GM20431 (cell line): ENCODE data around the gene UHRF1.

ENCODE experiments used
- in situ Hi-C: fragments of 300-500 bp; cut with MseI, MboI; formaldehyde crosslinking; loops from one replicate; pipeline ENCODE4 v1.15.0; 2020; ENCODE audit warnings: low sequenced_read_pairs; ENCODE audit not compliant: unreplicated experiment

Gene UHRF1

GRCh38 chr19:4985551-4985991 lies 76.3 kb downstream of the UHRF1 start:
- in situ Hi-C loops = no loop called here

- in situ Hi-C loops = no loop called here
These were observed 76.8 kb downstream of the UHRF1 start for GRCh38 chr19:4986056-4986455.

- in situ Hi-C loops = no loop called here
These were observed 77.2 kb downstream of the UHRF1 start for GRCh38 chr19:4986471-4986891.

- in situ Hi-C loops = no loop called here
These were observed 78.0 kb downstream of the UHRF1 start for GRCh38 chr19:4987256-4987655.

GRCh38 chr19:4987692-4988370 lies 78.5 kb downstream of the UHRF1 start:
- in situ Hi-C loops = no loop called here

- in situ Hi-C loops = no loop called here
These were observed 79.5 kb downstream of the UHRF1 start for GRCh38 chr19:4988770-4989251.

GRCh38 chr19:4990306-4990705 lies 81.0 kb downstream of the UHRF1 start:
- in situ Hi-C loops = no loop called here

GRCh38 chr19:4991538-4991937 lies 82.2 kb downstream of the UHRF1 start:
- in situ Hi-C loops = no loop called here

GRCh38 chr19:4991996-4992698 lies 82.8 kb downstream of the UHRF1 start:
- in situ Hi-C loops = no loop called here

DNA sequence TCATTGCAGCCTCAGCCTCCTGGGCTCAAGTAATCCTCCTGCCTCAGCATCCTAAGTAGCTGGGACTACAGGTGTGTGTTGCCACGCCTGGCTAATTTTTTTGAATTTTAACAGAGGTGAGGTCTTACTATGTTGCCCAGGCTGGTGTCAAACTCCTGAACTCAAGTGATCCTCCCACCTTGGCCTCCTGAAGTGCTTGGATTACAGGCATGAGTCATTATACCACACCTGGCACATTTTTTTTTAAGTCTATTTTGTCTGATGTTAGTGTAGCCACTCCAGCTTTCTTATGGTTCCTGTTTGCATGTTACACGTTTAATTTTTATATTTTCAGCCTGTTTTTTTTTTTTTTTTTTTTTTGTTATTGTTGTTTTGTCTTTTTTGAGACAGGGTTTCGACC lies 84.4 kb downstream of the UHRF1 start:
- in situ Hi-C loops = no loop called here

- in situ Hi-C loops = no loop called here
These were observed 87.4 kb downstream of the UHRF1 start for GRCh38 chr19:4996701-4997100.

DNA sequence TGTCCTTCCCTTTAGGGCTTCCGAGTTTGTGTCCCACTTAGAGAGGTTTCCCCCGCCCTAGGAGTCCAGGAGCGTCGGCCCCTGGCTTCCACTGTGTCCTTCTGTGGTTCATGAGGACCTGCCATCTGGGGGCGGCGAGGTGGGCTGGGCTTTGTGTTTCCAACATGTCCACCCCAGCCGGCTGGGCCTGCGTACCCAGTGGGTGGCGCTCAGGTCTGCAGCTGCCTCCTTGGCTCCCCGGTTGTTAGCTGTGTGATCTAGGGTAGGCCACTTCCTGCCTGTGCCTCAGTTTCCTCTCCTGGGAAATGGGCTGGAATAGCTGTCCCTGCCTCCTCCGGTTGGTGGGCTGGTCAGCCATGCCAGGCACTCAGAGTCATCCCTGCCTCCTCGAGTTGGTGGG lies 88.0 kb downstream of the UHRF1 start:
- in situ Hi-C loops = no loop called here

GRCh38 chr19:5000120-5000611 lies 90.9 kb downstream of the UHRF1 start:
- in situ Hi-C loops = no loop called here

- in situ Hi-C loops = no loop called here
These were observed 92.3 kb downstream of the UHRF1 start for GRCh38 chr19:5001615-5002014.

GRCh38 chr19:5002143-5002542 lies 92.8 kb downstream of the UHRF1 start:
- in situ Hi-C loops = no loop called here

DNA sequence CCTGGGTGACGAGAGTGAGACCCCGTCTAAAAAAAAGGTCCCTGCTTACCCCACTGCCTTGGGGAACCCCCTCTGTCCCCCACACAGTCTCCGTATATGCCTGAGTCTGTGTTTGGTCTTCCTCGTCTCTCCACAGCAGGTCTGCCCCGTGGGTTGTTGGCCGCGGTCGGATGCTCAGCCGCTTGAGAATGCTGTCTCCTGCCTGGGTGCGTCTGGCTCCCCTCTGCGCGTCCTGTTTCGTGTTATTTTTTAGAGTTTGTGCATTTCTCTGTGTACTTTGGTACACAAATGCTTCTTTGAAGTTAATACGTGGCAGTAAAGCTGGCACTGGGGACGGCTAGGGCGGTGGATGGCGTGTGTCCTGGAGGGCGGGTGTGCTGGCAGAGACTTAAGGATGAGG lies 94.5 kb downstream of the UHRF1 start:
- in situ Hi-C loops = no loop called here

GRCh38 chr19:5005096-5005495 lies 95.8 kb downstream of the UHRF1 start:
- in situ Hi-C loops = no loop called here

DNA sequence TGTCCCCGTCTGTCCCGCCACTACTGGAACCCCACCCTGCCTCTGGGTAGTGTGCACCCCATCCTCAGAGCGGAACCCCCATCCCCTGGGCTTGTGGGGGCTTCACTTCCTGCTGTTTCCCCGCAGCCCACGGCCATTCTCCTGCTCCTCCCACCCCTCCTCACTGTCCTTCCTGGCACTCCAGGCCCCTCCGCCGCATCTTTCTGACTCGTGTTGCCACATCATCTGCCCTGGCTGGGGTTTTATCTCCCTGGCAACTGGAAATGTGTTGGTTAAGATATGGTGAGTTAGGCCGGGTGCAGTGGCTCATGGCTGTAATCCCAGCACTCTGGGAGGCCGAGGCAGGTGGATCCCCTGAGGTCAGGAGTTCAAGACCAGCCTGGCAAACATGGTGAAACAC lies 96.9 kb downstream of the UHRF1 start:
- in situ Hi-C loops = no loop called here

DNA sequence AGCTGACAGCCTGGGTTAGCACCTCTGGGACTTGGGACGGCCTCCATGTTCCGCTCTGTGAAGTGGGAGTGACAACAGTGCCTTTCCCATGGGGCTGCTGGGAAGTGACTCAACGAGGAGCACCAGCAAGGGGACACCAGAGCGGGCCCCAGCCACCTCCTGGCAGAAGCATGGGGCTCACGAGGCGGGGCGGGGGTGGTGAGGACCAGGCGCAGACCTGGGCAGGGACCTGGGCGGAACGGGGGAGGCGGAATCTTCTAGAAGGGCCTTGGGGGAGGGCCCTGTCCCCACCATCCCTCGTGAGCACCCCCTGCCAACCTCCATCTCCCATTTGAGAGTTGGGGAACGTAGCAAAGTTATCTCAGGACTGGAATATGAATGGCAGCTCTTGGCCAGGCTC lies 97.5 kb downstream of the UHRF1 start:
- in situ Hi-C loops = no loop called here
